GM18951 (cell line): ENCODE results near the gene NUP153.
A peak's percentile ranks its signal among the peaks of the same experiment; 100 is the strongest.
"Not testable (repeated sequence)": the region's sequence is repeated elsewhere in the genome, so short reads cannot be mapped to it uniquely, and the experiment has no call there.

Experiments used
- POLR2A ChIP-seq: IDR thresholded peaks from 4 replicates; pipeline ENCODE4 v1.6.1; 2011; ENCODE audit warnings: mild to moderate bottlenecking; ENCODE audit not compliant: insufficient read length, insufficient read depth; ENCODE audit errors: extremely low read depth
- in situ Hi-C: fragments of 300-500 bp; cut with MboI; formaldehyde crosslinking; loops from one replicate; pipeline ENCODE4 v1.12.0; 2022; ENCODE audit warnings: low sequenced_read_pairs, mixed read lengths, inconsistent platforms; ENCODE audit not compliant: unreplicated experiment

The NUP153 gene

DNA sequence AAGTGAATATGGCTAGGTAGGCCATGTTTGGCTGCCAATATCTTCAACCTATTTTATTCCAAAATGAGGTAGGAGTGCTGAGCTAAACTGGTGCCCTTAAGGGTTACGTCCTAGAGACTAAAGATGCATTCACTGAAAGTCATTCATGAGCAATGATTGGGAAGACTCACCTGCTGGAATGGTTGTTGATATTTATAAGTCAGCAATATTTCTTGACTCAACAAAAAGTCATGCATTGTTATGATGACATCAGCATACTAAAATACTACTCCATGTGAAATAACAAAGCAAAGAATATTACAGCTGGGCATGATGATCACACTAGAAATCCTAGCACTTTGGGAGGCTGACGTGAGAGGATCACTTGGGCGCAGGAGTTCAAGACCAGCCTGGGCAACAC is 17.6 kb upstream of the NUP153 start:
- no peak for TF ChIP-seq POLR2A
- in situ Hi-C loops: no loop called here

DNA sequence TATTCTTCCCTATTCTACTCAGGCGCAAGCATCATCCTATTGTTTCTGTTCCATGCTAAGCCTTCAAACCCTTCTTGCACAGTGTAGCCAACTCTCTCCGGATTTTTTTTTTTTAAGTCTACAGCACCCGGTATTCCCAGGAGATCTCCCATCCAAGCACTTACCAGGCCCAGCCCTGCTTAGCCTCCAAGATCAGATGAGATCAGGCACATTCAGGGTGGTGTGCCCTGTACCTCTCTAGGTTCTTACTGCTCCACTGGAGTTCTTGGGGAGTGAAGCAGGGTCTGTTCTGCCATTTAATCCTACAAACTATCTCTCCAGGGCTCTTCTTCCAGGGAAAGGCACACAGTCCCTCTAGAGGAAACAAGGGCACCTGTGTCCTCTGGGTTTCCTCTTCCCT is 14.9 kb upstream of the NUP153 start:
- in situ Hi-C loops: no loop called here
- TF ChIP-seq POLR2A: no peak

DNA sequence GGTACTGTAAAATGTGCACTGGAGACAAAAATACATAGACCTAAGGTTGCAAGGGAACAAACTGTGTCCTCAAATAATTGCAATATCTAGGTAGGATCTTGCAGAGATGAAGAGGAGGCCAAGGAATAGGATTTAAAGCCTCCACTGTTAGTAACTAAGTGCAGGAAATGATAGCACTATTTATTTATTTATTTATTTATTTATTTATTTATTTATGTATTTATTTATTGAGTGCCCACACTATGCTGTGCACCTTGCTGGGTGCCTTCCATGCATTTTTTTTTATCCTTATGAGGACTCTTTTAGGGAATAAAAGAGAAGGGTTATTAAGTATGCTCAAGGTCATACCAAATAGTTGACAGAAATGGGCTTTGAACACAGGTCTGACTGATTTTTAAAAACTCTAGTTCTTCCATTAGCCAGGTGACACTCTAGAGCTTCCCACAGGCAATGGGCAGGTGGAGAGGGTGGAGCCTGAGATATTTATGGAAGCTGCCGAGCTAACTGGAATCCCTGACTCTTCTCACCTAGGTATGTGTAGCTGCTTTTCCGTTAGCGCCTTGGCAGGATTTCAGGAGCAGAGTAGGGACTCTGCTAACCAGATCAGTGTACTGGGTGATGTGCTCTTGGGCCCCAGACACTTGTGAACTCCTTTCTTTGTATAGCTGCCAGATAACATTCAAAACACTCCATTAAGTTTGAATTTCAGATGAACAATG is 12.8 kb upstream of the NUP153 start:
- in situ Hi-C loops: no loop called here
- TF ChIP-seq POLR2A: no peak

DNA sequence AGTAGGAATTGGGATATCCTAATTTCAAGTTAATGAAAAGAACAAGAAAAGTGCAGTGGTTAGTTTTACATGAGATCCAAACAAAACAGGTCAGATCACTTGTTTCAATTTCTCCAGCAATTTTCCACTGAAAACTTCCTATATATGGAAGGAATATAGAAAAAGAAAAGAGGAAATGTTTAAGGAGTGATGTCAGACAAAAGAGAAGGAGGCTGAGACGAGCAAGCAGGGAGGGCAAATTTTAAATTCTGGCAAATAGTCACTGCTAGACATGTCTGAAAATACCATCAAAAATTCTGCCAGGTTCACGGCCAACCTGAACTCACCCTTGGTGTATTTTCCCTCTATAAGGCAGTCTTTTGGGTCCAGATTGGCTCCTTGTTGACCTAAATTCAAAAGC is 9.5 kb upstream of the NUP153 start:
- no peak for TF ChIP-seq POLR2A
- in situ Hi-C loops: no loop called here

DNA sequence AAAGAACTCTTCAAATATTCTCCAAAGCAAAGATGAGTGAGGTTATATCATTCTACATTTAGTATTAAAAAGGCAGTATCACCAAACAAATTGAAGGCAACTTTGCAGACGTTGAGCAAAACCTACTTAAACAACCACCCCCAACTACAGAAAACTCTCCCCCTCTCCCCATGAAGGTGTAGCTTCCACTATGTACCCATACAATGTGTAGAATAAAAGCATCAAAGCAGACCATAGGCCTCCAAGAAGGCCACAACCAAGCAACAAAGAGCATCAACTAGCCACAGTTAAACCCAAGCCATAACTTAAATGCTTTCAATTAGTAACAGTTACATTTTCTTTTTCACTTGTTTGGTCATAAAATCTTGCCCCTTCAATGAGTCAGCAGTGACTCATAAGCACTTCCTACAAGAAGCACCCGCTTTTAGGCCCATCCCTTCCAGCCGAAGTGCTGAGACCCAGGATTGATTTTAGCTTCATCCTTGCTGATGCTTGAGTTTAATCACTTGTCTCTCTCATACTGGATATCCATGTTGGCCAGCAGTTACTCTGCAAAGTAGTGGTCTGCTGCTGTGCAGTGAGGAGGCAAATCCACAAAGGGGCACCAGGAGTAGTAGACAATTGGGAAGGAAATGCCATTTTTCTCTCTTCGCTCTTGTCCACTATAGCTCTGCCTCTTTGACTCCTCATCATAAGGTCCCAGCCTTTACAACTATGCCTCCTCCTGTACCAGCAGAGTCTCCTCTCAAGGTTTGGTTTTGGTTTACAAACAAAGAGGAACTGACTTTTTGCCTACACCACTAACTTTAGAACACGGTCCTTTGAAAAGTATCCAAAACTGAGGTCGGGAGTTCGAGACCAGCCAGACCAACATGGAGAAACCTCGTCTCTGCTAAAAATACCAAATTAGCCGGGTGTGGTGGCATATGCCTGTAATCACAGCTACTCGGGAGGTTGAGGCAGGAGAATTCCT is 8.4 kb upstream of the NUP153 start:
- in situ Hi-C loops: no loop called here
- TF ChIP-seq POLR2A: no peak

DNA sequence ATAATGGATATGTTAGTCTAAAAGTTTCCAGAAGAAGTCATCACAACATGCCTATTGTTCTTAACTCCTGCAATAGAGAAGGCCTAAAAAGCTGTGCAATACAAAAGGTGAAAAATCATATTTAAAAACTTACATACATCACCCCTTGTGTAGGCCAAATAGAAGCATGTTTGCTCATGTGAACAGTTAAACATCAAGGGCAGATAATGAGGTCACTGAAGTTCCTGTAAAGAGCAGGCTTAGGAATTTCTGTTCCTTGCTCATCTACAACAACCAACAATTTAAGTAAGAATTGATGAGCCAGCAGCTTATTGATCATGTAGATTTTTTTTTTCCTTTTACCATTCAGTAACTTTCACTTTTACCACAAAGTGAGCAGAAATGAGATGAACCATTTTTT is 7.5 kb upstream of the NUP153 start:
- in situ Hi-C loops: no loop called here

DNA sequence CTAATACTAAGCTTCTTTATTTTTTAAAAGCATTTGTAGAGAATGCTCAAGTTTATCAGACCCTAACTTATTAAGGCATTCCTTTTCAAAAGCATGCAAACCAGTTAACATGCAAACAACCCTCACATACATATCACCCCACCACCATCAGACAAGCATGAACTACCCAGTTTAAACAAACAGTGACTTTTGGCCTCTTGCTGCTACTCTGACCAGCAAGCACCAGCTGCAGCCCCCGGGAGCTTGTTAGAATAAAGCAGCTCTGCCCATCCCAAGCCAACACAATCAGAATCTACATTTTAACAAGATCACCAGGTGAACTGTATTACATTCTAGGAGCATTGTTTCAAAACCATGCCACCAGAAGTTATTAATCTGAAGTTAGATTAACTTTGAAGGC is 5.9 kb upstream of the NUP153 start:
- in situ Hi-C loops: no loop called here
- no peak for TF ChIP-seq POLR2A

More for the DNA sequence above, 7.5 kb upstream of the NUP153 start:
- TF ChIP-seq POLR2A: no peak

DNA sequence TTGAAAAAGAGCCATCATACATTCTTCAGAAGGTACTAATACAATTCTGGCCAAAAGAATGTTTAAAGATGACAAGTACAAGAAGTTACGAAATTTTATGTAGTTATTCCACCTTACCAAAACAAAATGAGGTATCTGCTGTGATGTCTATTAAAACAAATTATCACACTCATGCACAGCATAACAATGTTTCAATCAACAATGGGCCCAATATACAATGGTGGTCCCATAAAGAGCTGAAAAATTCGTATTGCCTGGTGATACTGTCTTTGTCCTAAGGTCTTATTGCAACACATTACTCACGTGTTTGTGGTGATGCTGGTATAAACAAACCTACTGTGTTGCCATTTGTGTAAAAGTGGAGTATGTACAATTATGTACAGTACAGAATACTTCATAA is 3.6 kb upstream of the NUP153 start:
- TF ChIP-seq POLR2A: no peak
- in situ Hi-C loops: no loop called here

DNA sequence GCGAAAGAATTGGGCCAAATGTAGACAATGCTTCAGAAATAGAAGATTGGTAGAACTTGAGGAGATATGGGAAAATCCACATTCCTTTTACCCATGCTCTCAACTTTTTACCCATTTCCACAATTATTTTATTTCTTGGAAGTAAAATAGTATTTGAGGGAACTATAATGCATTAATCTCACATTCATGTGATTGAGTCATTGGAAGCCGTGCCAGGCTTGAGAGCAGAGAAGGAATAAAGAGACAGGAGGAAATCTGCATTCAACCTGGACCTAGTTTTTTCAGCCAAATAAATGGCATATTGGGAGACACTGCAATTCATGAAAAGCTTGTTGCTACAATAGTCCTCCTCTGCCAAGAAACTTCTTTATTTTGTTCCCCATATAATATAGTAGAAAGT is 2.8 kb upstream of the NUP153 start:
- in situ Hi-C loops: no loop called here
- no peak for TF ChIP-seq POLR2A

DNA sequence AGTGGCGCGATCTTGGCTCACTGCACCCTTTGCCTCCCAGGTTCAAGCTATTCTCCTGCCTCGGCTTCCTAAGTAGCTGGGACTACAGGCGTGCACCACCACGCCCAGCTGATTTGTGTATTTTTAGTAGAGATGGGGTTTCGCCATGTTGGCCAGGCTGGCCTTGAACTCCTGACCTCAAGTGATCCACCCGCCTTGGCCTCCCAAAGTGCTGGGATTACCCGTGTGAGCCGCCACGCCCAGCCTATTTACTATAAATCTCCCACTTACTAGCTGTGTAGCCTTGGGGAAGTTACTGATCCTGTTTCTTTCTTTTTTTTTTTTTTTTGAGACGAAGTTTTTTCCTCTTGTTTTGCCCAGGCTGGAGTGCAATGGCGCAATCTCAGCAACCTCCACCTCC is 1.3 kb upstream of the NUP153 start:
- in situ Hi-C loops: not testable (repeated sequence)

DNA sequence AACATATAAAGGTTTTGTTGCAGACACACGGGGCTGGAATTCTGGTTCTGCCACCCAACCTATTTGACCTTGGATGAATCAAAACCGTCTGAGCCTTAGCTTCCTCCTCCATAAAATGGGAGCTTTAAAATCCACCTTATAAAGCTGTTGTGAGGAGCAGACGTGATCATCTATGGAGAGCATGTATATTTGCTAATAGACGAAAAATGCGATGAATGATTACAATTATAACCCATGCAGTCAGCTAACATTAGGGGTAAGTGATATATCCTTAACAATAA is 586 bp upstream of the NUP153 start:
- no peak for TF ChIP-seq POLR2A
- in situ Hi-C loops: no loop called here

DNA sequence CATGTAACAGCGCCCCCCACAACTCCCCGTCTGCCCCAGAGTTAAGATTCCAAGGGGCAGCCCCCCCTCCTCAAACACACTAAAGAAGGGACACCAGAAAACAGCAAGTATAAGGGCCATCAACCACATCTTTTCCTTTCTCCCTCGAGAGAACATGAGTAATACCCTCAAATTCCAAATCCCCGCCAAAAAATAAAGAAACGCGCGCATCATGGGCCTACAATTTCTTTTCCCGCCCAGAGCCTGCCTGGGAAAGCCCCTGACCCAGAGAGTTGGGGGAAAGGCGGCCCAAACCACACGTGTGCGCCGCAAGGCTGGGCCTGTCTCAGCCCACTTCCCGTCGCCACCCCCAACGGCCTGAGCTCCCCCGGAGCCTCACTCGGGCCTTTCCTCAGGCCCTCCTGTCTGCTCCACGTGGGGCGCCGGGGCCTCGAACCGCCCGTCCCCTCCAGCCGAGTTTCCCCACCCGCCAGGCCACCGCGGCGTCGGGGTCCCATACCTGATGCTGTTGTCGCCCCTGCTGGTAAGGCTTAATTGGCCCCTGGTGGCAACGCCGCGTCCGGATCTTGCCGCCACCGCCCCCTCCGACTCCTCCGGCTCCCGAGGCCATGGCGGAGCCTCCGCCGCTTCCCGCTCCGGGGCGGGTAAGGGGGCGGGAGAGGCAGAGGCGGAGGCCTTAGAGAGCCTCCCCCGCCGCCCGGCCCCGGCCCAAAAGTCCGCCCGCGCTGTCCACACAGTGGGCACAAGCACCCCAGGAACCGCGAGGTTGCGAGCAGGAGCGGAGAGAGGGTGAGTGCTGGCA is 746 bp downstream of the NUP153 start:
- in situ Hi-C loops: no loop called here

DNA sequence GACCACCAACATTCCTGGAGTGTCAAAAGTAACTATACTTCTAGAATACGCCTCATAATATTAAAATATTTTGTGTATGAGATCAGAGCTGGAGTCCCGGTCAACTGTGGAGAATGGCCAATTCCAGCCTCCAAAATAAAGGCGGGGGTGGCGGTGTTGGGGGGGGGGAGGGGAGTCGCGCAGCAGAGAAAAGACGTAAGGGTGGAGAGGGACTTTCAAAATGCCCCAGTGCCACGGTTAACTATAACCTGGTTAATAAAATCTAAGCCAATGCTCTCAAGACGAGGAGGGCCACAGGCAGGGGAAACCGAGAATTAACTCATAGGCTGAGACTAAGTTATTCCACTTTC is 1.3 kb downstream of the NUP153 start:
- TF ChIP-seq POLR2A: no peak
- in situ Hi-C loops: no loop called here

More for the DNA sequence above, 746 bp downstream of the NUP153 start:
- peak; percentile 78 for TF ChIP-seq POLR2A
